ENCODE measurements around the gene RNASEH1.

GRCh38 chr2:3533836-3534235 is 24.3 kb downstream of the RNASEH1 start:
- no peak for TF ChIP-seq CTCF (IDR thresholded peaks at IDR 0.05)
- no peak for TF ChIP-seq POLR2A (IDR thresholded peaks at IDR 0.05)

All from ovary (tissue), 3 donors.